ENCODE data around the gene NR6A1.

NR6A1 gene

GRCh38 chr9:124680714-124681390 is 90.3 kb downstream of the NR6A1 start:
- no peak for DNase-seq

GRCh38 chr9:124680049-124680448 is 91.1 kb downstream of the NR6A1 start:
- no peak for DNase-seq

- no peak for DNase-seq
Observed at GRCh38 chr9:124676159-124676551, 95.0 kb downstream of the NR6A1 start.

GRCh38 chr9:124675261-124676158 is 95.6 kb downstream of the NR6A1 start:
- no peak for DNase-seq

GRCh38 chr9:124674651-124675050 is 96.5 kb downstream of the NR6A1 start:
- DNase-seq = no peak

GRCh38 chr9:124673063-124673462 is 98.0 kb downstream of the NR6A1 start:
- no peak for DNase-seq

GRCh38 chr9:124671861-124672260 is 99.2 kb downstream of the NR6A1 start:
- DNase-seq = no peak

- no peak for DNase-seq
Observed at GRCh38 chr9:124666642-124667041, 104.5 kb downstream of the NR6A1 start.

- DNase-seq = no peak
Observed at GRCh38 chr9:124665391-124666058, 105.6 kb downstream of the NR6A1 start.

- no peak for DNase-seq
Observed at GRCh38 chr9:124664143-124664542, 107.0 kb downstream of the NR6A1 start.

GRCh38 chr9:124663046-124663961 is 107.8 kb downstream of the NR6A1 start:
- no peak for DNase-seq

- no peak for DNase-seq
Observed at GRCh38 chr9:124662561-124662960, 108.5 kb downstream of the NR6A1 start.

GRCh38 chr9:124661271-124661670 is 109.8 kb downstream of the NR6A1 start:
- no peak for DNase-seq

- peak; percentile 52 for DNase-seq
Observed at GRCh38 chr9:124660341-124660801, 110.7 kb downstream of the NR6A1 start.

GRCh38 chr9:124659099-124659659 is 111.9 kb downstream of the NR6A1 start:
- DNase-seq = peak; percentile 68

GRCh38 chr9:124658165-124659017 is 112.7 kb downstream of the NR6A1 start:
- DNase-seq = peak; percentile 91

- DNase-seq = no peak
Observed at GRCh38 chr9:124657516-124657915, 113.6 kb downstream of the NR6A1 start.

GRCh38 chr9:124654431-124654830 is 116.7 kb downstream of the NR6A1 start:
- peak; percentile 29 for DNase-seq

GRCh38 chr9:124652615-124653393 is 118.3 kb downstream of the NR6A1 start:
- no peak for DNase-seq

- DNase-seq = no peak
Observed at GRCh38 chr9:124652203-124652602, 118.9 kb downstream of the NR6A1 start.

All from GDM1 (cell line).